ENCODE results near the gene NOX5. TPM values are rescaled to one million over a fixed set of nuclear protein-coding genes. Genes with fewer than 3 reads are reported as not detected.

Gene NOX5
- total RNA-seq, 1 donor, result not detected

DNA sequence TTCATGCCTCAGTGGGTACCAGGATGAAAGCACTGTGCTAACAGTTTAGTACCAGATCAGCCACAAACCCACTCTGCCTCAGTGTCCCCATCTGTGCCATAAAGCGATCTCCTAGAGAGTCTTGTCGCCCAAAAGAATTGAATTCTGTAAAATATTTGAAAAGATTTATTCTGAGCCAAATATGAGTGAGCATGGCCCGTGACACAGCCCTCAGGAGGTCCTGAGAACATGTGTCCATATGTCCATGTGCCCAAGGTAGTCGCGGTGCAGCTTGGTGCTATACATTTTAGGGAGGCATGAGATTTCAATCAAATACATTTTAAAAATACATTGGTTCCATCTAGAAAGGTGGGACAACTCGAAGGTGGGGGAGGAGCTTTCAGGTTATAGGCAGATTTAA, 15.4 kb upstream of the NOX5 start:
- Histone ChIP-seq H3K4me1 (ENCODE audit: insufficient read depth, low read length) (no peaks in the 10 kb centered on the region), H3K9me3 (ENCODE audit: low read depth, low read length) (no peaks in the 10 kb centered on the region), H3K27me3 (ENCODE audit: insufficient read depth, low read length) (no peaks in the 10 kb centered on the region), H3K4me3 (ENCODE audit: low read length) (no peak overlapping the region)

DNA sequence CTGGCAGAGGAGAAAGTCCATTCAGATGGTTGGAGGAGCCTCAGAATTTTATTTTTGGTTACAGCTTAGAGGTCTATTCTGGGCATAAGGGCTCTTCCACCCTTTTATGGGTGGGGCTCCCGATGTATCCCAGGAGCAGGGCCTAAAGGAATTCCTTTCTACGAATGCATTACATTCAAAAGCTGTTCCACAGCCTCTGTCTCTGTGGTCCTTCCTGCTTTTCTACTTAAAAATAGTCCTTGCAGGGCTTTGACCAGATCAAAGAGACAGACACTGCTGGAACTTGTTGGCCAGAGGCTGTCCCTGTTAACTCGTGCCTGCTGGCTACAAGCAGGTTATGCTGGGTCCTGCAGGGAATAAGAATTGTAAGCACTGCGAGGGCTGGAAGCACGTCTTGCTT, 14.4 kb upstream of the NOX5 start:
- no peaks in the 10 kb centered on the region for H3K27me3 ChIP-seq (ENCODE audit: insufficient read depth, low read length)

DNA sequence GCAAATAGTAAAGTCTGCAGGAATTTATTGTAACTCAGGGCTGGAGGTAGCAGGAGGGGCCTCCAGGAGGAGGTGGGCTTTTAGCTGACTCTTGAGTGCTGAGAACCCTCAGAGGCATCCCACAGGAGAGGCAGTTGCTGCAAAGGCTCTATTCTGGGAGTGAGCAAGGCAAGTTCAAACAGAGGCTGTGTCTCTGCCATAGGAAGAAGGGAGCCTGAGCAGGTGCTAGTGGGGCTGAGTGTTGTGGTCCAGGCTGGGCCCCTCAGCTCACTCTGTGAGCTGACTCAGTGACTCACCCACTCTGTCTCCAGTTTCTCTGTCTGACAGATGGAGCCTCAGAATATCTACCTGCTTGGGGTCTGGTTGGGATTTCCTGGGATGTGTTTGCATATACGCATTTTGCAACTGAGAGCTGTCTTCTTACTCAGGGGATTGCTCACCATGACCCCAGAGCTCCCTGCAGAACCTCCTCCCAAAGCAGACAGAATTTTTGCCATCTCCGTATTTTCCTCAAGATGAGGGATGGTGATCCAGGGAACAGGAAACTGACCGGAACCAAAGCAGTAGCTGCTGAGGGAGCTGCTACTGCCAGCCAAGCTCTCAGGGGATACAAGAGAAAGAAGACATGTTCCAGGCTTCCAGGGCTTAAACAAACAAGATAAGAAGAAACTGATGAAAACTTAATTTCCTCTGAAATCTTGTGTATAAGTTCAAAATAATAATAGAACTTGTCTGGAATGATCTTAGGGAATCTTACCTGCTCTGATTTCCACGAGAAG, 13.6 kb upstream of the NOX5 start:
- H3K4me1 ChIP-seq (ENCODE audit: insufficient read depth, low read length), result no peaks in the 10 kb centered on the region
- no peak overlapping the region for H3K4me3 ChIP-seq (ENCODE audit: low read length)
- peaks cover 5% of the 10 kb centered on the region for H3K27me3 ChIP-seq (ENCODE audit: insufficient read depth, low read length)
- H3K9me3 ChIP-seq (ENCODE audit: low read depth, low read length), result no peaks in the 10 kb centered on the region

More for the DNA sequence above, 14.4 kb upstream of the NOX5 start:
- Histone ChIP-seq H3K4me1 (ENCODE audit: insufficient read depth, low read length) (no peaks in the 10 kb centered on the region), H3K9me3 (ENCODE audit: low read depth, low read length) (no peaks in the 10 kb centered on the region), H3K4me3 (ENCODE audit: low read length) (no peak overlapping the region)

DNA sequence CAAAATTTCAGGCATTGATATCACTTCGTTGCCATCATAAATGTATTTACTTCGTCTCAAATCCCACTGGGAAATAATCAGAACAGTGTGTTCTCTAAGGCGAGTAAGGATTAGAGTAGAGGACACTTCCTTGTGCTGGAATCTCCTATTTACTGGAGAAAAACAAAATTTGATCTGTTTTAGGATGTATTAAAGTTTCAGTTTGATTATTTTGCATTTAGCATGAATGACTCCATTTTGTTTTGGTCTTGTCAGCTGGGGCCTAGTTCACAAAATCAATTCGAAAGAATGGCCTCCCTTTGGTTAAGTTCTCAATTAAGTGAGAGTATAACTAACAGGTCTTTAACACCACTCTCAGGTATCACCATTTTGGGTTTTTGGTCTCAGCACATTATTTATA, 11.7 kb upstream of the NOX5 start:
- Histone ChIP-seq H3K9me3 (ENCODE audit: low read depth, low read length) (peaks cover 7% of the 10 kb centered on the region), H3K4me3 (ENCODE audit: low read length) (no peak overlapping the region), H3K27me3 (ENCODE audit: insufficient read depth, low read length) (peaks cover 5% of the 10 kb centered on the region), H3K4me1 (ENCODE audit: insufficient read depth, low read length) (no peaks in the 10 kb centered on the region)

DNA sequence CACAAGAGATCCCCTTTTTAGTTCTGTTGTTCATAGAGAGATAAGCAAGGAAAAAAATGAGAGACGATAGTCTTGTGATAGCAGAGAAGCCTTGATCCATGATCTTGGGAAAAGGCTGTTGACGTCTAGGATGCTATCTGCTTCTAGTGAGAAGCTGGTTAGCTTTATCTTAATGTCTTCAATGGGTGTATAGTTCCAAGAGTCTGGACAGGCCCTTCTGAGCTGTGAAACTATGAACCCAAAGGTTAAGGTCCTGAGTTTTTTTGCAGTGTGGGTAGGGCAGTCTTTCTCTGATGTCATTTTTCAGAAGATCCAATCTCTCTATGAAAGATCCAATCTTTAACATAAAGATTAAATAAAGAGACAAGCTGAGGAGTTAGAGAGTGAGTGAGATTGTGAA, 10.5 kb upstream of the NOX5 start:
- no peak overlapping the region for H3K4me3 ChIP-seq (ENCODE audit: low read length)
- H3K27me3 ChIP-seq (ENCODE audit: insufficient read depth, low read length), result peaks cover 5% of the 10 kb centered on the region
- peaks cover 19% of the 10 kb centered on the region for H3K9me3 ChIP-seq (ENCODE audit: low read depth, low read length)
- peaks cover 2% of the 10 kb centered on the region for H3K4me1 ChIP-seq (ENCODE audit: insufficient read depth, low read length)

DNA sequence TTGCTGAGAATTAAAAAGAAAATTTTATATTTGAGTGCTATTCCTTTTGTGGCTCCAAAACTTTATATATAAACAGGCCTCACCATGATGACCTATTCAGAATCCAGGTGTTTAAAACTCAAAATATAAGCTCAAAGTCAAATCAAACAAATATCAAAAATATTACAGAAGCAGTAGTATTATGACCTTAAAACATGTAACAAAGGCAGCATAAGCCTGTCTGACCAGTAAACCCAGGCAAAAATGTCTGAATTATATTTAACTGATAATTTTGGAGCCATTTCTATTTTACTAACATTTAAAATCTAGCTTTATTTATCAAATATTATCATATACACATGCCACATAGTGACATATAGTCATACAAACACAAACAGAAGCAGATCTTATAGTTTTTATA, 6.4 kb upstream of the NOX5 start:
- Histone ChIP-seq H3K27me3 (ENCODE audit: insufficient read depth, low read length) (peaks cover 5% of the 10 kb centered on the region), H3K4me3 (ENCODE audit: low read length) (no peak overlapping the region), H3K4me1 (ENCODE audit: insufficient read depth, low read length) (peaks cover 3% of the 10 kb centered on the region), H3K9me3 (ENCODE audit: low read depth, low read length) (peaks cover 19% of the 10 kb centered on the region)

DNA sequence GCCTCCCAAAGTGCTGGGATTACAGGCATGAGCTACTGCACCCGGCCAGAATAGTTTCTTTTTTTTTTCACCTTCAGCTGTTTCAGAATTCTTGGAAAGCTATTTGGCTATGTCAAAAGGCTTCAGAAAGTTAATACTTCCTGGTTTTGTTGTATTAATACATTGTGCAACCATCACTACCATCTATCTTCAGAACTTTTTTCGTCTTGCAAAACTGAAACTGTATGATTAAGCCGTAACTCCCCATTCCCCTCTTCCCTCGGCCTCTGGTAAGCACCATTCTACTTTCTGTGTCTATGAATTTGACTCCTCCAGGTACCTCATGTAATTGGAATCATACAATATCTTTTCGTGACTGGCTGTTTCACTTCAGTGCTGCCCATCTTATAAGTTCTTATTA, 5.2 kb upstream of the NOX5 start:
- H3K4me1 ChIP-seq (ENCODE audit: insufficient read depth, low read length), result peaks cover 3% of the 10 kb centered on the region
- peaks cover 19% of the 10 kb centered on the region for H3K9me3 ChIP-seq (ENCODE audit: low read depth, low read length)

DNA sequence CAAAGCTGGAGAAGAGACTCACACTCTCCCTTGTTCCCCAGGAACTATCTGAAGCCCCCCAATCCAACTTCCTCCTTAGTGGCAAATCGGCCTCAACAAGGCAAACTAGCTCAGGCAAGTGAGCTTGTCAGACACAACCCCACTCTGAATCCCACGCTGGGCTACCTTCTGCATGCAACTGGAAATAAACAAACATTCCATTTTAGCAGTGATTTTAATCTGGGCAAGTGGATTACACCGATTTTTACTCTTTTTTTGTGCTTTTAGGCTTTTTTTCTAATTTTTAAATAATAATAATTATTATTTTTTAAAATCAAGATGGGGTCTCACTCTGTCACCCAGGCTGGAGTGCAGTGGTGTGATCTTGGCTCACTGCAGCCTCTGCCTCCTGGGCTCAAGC, 2.9 kb upstream of the NOX5 start:
- Histone ChIP-seq H3K4me1 (ENCODE audit: insufficient read depth, low read length) (peaks cover 3% of the 10 kb centered on the region), H3K4me3 (ENCODE audit: low read length) (no peak overlapping the region), H3K27me3 (ENCODE audit: insufficient read depth, low read length) (no peaks in the 10 kb centered on the region), H3K9me3 (ENCODE audit: low read depth, low read length) (peaks cover 19% of the 10 kb centered on the region)

More for the DNA sequence above, 5.2 kb upstream of the NOX5 start:
- peaks cover 5% of the 10 kb centered on the region for H3K27me3 ChIP-seq (ENCODE audit: insufficient read depth, low read length)
- H3K4me3 ChIP-seq (ENCODE audit: low read length), result no peak overlapping the region

DNA sequence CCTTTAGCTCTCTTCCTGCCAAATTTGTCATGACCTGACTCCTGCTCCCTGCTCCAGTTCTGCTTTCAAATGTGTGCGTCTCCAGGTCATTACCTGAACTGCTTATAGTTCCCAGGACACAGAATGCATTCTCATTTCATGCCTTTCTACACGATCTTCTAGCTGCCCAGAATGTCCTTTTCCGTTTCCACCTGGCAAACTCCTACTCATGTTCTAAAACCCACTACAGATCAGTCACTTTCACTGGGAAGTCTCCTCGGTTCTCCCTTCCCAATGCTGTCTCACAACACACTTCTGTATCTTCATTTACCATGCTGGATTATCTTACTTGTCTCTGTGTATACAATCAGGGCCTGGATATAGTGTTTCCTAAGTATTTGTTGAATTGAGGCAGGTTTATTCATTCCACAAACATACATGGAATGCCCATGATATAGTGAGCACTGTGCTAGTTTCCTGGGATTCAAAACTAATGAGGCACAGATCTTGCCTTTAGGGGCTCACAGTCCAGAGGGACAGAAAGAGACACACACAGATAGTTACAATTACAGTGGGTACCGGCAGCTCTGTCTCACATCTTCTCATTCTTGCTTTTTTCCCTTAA, 1.6 kb upstream of the NOX5 start:
- H3K27me3 ChIP-seq (ENCODE audit: insufficient read depth, low read length), result no peaks in the 10 kb centered on the region
- peaks cover 3% of the 10 kb centered on the region for H3K4me1 ChIP-seq (ENCODE audit: insufficient read depth, low read length)
- H3K9me3 ChIP-seq (ENCODE audit: low read depth, low read length), result peaks cover 11% of the 10 kb centered on the region
- H3K4me3 ChIP-seq (ENCODE audit: low read length), result no peak overlapping the region

DNA sequence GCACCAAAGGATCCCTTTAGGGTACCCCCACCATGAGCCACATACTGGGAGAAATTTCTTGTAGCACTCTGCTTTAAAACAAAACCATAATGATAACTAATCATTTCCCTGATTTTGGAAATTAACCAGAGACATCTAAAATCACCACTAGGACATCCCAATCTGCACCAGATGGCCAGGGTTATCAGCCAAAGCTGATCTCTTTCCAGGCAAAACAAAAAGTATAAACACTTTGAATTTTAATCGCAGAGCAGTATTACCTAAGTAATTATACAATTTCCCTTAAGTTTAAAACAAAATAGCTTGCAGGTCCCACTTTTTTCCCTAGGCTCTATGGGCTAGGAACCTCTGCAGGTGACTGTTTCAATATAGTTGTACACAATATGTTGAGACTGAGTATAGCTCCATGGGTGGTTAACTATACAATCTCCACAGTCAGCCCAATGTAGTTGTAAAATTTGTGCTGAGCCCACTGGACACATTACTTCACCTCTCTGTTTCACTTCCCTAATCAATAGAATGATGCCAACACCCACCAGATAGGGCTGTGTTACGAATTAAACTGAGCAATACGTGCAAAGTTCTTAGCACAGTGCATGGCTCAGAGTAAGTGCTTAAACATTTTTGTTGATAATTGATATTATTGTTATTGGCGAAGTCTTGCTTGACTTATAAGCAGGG, 629 bp upstream of the NOX5 start:
- Histone ChIP-seq H3K9me3 (ENCODE audit: low read depth, low read length) (peaks cover under 1% of the 10 kb centered on the region), H3K4me3 (ENCODE audit: low read length) (no peak overlapping the region), H3K4me1 (ENCODE audit: insufficient read depth, low read length) (peaks cover 3% of the 10 kb centered on the region), H3K27me3 (ENCODE audit: insufficient read depth, low read length) (no peaks in the 10 kb centered on the region)

DNA sequence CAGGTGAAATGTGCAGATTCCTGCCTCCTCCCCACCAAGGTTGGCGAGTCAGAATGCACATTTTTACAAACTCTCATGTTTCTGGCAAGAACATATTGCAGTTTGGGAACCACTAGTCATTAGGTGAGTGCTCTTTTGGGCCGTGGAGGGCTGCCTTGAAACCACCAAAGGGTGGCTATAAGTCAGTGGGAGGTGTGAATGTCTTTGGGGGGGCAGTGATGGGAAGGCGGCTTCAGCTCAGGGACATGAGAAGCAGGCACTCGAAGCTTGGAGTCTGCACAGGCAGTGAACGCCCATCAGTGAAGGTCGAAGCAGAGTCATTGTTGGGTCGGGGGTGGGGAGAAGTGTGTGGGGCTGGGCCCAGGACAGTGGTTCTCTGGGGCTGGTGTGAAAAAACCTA, 1.1 kb downstream of the NOX5 start:
- Histone ChIP-seq H3K27me3 (ENCODE audit: insufficient read depth, low read length) (no peaks in the 10 kb centered on the region), H3K4me1 (ENCODE audit: insufficient read depth, low read length) (no peaks in the 10 kb centered on the region), H3K4me3 (ENCODE audit: low read length) (no peak overlapping the region), H3K9me3 (ENCODE audit: low read depth, low read length) (no peaks in the 10 kb centered on the region)

DNA sequence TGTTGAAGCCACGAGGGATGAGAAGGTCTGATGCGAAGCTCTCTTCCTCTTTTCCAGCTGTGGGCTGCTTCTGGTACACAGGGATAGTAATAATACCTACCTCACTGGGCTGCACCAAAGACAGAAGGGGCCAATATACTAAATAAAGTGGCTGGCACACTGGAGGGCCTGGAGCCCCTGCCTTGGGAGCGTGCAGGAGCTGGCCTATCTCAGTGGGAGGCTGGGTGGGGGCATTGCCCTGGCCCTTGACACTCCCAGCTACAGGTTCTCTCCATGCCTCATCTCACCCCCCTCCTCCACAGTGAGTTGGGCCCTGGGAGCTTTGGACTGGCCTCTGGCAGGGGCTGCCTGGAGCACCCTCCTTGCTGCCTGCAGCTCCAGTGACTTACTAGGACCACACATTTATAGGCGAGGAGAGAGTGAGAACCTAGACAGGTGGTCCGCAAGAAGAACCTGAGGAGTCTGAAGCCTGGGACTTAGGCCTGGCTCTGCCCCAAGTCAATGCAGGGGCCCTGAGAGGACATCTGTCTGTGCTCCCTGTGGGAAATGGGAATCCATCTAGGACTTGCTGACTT, 1.6 kb downstream of the NOX5 start:
- Histone ChIP-seq H3K4me1 (ENCODE audit: insufficient read depth, low read length) (no peaks in the 10 kb centered on the region), H3K4me3 (ENCODE audit: low read length) (no peak overlapping the region), H3K9me3 (ENCODE audit: low read depth, low read length) (no peaks in the 10 kb centered on the region)

DNA sequence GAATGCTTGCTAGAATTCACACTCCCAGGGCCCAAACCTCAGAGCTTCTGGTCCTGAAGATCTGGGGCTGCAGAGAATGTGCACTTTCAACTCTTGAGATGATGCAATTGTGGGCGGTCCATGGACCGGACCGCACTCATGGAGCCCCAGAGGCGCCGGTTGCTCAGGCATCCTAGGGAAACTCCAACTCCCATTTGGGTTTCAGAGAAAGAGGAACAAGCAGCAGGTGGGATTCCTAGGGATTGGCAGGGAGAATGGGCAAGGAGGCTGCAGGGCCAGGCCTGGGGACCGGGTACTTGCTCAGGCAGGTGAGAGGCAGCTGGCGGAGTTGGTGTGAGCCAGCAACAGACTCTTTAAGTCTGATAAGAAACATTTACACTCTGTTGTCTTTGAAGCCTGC, 3.5 kb downstream of the NOX5 start:
- no peaks in the 10 kb centered on the region for H3K9me3 ChIP-seq (ENCODE audit: low read depth, low read length)
- no peaks in the 10 kb centered on the region for H3K27me3 ChIP-seq (ENCODE audit: insufficient read depth, low read length)
- no peaks in the 10 kb centered on the region for H3K4me1 ChIP-seq (ENCODE audit: insufficient read depth, low read length)
- no peak overlapping the region for H3K4me3 ChIP-seq (ENCODE audit: low read length)

More for the DNA sequence above, 1.6 kb downstream of the NOX5 start:
- H3K27me3 ChIP-seq (ENCODE audit: insufficient read depth, low read length), result no peaks in the 10 kb centered on the region

DNA sequence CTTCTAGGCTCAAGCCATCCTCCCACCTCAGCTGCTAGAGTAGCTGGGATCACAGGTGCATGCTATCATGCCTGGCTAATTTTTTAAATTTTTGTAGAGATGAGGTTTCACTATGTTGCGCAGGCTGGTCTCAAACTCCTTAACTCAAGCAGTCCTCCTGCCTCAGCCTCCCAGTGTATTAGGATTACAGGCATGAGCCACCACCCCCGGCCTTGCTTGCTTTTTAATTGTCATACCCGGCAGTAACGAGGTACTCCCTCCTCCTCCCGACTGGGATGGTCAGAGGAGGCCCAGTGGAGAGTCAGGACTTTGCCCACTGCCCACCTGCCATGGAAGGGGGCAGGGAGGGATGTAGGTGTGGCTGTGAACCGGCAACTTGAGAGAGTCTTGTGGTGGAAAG, 4.5 kb downstream of the NOX5 start:
- H3K9me3 ChIP-seq (ENCODE audit: low read depth, low read length), result no peaks in the 10 kb centered on the region
- H3K4me3 ChIP-seq (ENCODE audit: low read length), result no peak overlapping the region
- H3K4me1 ChIP-seq (ENCODE audit: insufficient read depth, low read length), result no peaks in the 10 kb centered on the region
- no peaks in the 10 kb centered on the region for H3K27me3 ChIP-seq (ENCODE audit: insufficient read depth, low read length)

DNA sequence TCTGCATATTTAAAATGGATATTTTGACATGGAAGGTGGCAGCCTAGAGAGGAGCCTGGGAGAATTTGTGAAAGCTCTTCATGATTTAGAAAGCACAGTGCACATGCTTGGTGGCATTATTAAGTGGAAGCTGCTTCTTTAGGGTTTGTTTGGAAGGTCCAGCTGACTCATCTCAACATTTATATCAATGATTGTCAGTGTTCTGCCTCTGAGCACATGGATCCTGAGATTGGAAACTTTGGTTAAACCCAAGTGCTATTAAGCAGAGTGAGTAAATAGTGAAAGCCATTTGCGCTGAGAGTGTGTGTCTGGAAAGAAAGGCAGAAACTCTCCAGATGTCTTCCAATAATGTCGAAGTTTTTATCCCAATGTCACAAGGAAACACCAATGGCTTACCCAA, 7.4 kb downstream of the NOX5 start:
- Histone ChIP-seq H3K4me3 (ENCODE audit: low read length) (no peak overlapping the region), H3K9me3 (ENCODE audit: low read depth, low read length) (no peaks in the 10 kb centered on the region), H3K4me1 (ENCODE audit: insufficient read depth, low read length) (no peaks in the 10 kb centered on the region), H3K27me3 (ENCODE audit: insufficient read depth, low read length) (no peaks in the 10 kb centered on the region)
